Cardiac fibroblast (primary cell): ENCODE measurements around the gene CYP2S1.
A peak's percentile ranks its signal among the peaks of the same experiment; 100 is the strongest.
"Not testable (repeated sequence)": the region's sequence is repeated elsewhere in the genome, so short reads cannot be mapped to it uniquely, and the experiment has no call there.

Source experiments
- DNase-seq, 2 donors: peaks; one replicate each; pipeline versions ENCODE4 v3.0.0 to v3.0.0-alpha.2; 2010; ENCODE audit warnings: low read depth in 2 of 2
- H3K4me3 ChIP-seq, 2 donors: replicated peaks in 1 of 2; 1 replicate in 1 of 2; 2 replicates in 1 of 2; pipeline ENCODE4 v1.5.1; 2011; ENCODE audit warnings: low read depth in 2 of 2, low read length in 2 of 2, mild to moderate bottlenecking in 2 of 2, moderate library complexity in 1 of 2
- TF ChIP-seq, protein P1 (sequence below): IDR thresholded peaks from one replicate; pipeline ENCODE4 v1.5.1; 2011; ENCODE audit warnings: low read depth, mild to moderate bottlenecking, low read length, inconsistent platforms

CYP2S1 gene

DNA sequence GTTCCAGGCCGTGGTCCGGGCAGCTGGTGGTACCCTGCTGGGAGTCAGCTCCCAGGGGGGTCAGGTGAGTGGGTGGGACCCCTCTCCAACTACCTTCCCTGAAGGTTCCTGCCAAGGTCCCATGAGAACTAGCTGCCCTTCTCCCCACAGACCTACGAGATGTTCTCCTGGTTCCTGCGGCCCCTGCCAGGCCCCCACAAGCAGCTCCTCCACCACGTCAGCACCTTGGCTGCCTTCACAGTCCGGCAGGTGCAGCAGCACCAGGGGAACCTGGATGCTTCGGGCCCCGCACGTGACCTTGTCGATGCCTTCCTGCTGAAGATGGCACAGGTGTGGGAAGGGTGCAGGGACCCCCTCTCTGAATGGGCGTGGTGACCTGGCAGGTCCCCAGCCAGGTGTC is 5.5 kb downstream of the CYP2S1 start:
- H3K4me3 ChIP-seq: no peak overlapping the region
- TF ChIP-seq, protein P1, sequence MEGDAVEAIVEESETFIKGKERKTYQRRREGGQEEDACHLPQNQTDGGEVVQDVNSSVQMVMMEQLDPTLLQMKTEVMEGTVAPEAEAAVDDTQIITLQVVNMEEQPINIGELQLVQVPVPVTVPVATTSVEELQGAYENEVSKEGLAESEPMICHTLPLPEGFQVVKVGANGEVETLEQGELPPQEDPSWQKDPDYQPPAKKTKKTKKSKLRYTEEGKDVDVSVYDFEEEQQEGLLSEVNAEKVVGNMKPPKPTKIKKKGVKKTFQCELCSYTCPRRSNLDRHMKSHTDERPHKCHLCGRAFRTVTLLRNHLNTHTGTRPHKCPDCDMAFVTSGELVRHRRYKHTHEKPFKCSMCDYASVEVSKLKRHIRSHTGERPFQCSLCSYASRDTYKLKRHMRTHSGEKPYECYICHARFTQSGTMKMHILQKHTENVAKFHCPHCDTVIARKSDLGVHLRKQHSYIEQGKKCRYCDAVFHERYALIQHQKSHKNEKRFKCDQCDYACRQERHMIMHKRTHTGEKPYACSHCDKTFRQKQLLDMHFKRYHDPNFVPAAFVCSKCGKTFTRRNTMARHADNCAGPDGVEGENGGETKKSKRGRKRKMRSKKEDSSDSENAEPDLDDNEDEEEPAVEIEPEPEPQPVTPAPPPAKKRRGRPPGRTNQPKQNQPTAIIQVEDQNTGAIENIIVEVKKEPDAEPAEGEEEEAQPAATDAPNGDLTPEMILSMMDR: no peak
- DNase-seq: no peak

DNA sequence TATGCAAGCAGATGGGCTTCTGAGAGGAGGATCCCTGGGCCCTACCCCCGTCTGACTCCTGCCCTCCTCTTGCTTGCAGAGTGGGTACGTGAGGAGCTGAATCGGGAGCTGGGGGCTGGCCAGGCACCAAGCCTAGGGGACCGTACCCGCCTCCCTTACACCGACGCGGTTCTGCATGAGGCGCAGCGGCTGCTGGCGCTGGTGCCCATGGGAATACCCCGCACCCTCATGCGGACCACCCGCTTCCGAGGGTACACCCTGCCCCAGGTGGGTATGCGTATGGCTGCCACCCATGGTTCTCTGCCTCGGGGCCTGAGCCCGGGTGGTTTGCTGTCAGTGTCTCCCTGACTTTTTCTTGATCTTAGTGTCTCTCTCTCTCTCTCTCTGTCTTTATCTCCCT is 10.4 kb downstream of the CYP2S1 start:
- no peak for DNase-seq
- H3K4me3 ChIP-seq: no peak overlapping the region
- TF ChIP-seq, protein P1: no peak

DNA sequence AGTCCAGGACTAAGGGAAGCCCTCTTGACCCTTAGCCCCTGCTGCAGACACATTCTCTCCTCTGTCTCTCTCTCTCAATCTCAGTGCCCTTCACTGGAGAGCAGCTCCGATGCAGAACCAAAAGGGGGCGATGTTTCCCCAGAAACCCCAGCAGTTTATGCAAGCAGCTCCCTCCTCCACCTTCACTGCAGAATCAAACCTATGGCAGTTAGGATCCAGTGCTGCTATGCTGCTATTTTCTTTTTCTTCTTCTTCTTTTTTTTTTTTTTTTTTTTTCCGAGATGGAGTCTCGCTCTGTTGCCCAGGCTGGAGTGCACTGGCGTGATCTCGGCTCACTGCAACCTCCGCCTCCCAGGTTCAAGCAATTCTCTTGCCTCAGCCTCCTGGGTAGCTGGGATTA is 11.3 kb downstream of the CYP2S1 start:
- peak; percentile 92 to 93 for DNase-seq
- not testable (repeated sequence) for H3K4me3 ChIP-seq
- TF ChIP-seq, protein P1: peak; percentile 95

DNA sequence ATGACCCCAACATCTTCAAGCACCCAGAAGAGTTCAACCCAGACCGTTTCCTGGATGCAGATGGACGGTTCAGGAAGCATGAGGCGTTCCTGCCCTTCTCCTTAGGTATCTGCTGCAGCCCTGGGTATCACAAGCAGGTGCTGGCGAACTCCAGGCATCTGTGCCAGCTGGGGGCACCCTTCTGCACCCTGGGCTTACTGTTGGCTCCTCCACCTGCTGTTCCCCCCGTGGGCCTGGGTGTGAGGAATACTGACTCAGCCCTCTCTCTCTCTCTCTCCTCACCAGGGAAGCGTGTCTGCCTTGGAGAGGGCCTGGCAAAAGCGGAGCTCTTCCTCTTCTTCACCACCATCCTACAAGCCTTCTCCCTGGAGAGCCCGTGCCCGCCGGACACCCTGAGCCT is 13.0 kb downstream of the CYP2S1 start:
- H3K4me3 ChIP-seq: no peak overlapping the region
- DNase-seq: peak in 1 of 2 donors; percentile 20
- TF ChIP-seq, protein P1: no peak

DNA sequence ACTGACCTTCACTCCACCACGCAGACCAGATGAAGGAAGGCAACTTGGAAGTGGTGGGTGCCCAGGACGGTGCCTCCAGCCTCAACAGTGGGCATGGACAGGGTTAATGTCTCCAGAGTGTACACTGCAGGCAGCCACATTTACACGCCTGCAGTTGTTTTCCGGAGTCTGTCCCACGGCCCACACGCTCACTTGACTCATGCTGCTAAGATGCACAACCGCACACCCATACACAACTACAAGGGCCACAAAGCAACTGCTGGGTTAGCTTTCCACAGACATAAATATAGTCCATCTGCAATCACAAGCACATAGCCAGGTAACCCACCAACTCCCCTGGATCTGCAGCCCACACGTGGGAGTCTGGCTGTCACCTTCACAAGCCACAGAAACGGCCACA is 13.4 kb downstream of the CYP2S1 start:
- TF ChIP-seq, protein P1: no peak
- no peak overlapping the region for H3K4me3 ChIP-seq
- DNase-seq: no peak

DNA sequence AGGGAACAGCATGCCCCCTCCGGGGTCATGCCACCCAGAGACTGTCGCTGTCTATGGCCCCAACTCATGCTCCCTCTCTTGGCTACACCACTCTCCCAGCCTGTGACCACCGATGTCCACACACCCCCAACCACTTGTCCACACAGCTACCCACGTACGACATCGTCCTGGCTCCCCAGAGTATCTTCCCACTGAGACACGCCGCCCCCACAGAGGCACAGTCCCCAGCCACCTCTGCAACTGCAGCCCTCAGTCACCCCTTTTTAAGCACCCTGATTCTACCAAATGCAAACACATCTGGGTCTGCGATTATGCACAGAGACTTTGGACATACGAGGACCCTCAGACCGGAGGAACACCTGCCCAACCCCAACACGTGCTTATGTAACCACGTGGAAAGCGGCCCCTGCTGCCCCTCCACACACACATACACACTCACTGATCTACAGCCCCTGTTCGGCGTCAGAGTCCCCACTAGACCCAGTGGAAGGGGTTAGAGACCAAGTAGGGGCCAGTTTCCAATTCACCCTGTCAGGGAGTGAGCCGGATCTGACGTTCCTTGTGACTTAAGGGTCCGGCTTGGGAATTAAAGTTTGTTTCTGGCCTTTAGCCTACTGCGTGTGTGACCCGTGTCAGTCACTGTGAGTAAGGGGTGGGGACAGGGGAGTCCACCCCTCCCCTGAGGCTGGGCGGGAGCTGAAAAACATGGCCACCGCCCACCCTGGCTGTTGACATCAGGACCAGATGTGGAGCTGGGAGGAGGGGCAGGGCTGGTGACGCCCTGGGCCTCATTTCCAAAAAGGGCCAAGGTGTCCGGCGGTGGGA is 14.1 kb downstream of the CYP2S1 start:
- DNase-seq: peak; percentile 28 to 34
- TF ChIP-seq, protein P1: no peak
- H3K4me3 ChIP-seq: no peak overlapping the region

DNA sequence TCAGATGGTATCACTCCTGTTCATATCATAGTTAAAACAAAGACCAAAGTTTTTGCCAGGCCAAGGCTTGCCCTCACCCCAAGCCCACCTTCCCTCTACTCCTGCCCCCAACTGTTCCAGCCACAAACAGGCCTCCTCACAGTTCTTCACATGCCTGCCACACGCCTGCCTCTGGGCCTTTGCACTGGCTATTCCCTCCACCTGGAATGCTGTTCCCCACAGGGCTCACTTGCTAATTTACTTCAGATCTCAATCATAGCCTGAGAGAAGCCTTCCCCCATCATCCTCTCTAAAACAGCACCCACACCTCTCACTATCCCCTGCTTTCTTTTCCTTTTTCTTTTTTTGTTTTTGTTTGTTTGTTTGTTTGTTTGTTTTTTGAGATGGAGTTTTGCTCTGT is 21.1 kb downstream of the CYP2S1 start:
- no peak for DNase-seq
- TF ChIP-seq, protein P1: no peak
- no peak overlapping the region for H3K4me3 ChIP-seq
